HG03060 (cell line): ENCODE data around the gene EIF2B1.
"Not testable (repeated sequence)": the region's sequence is repeated elsewhere in the genome, so short reads cannot be mapped to it uniquely, and the experiment has no call there.

ENCODE experiments used
- ATAC-seq: cut with Tn5 transposase; IDR thresholded peaks from one replicate; pipeline ENCODE4 v1.9.1; 2021; ENCODE audit warnings: low read depth, moderate number of reproducible peaks; ENCODE audit not compliant: unreplicated experiment

The EIF2B1 gene

GRCh38 chr12:123621101-123621500 lies 12.4 kb downstream of the EIF2B1 start:
- no peak for ATAC-seq

GRCh38 chr12:123617580-123617979 lies 15.9 kb downstream of the EIF2B1 start:
- no peak for ATAC-seq

GRCh38 chr12:123617144-123617543 lies 16.3 kb downstream of the EIF2B1 start:
- ATAC-seq: no peak

GRCh38 chr12:123614531-123614930 lies 19.0 kb downstream of the EIF2B1 start:
- ATAC-seq: no peak

- ATAC-seq: no peak
These were observed 19.4 kb downstream of the EIF2B1 start for GRCh38 chr12:123614110-123614509.

GRCh38 chr12:123608182-123608581 lies 25.3 kb downstream of the EIF2B1 start:
- no peak for ATAC-seq

GRCh38 chr12:123607756-123608155 lies 25.7 kb downstream of the EIF2B1 start:
- no peak for ATAC-seq

- ATAC-seq: not testable (repeated sequence)
These were observed 30.0 kb downstream of the EIF2B1 start for GRCh38 chr12:123603495-123603894.

- ATAC-seq: no peak
These were observed 30.8 kb downstream of the EIF2B1 start for GRCh38 chr12:123602651-123603195.

GRCh38 chr12:123601602-123602489 lies 31.6 kb downstream of the EIF2B1 start, which contains the start of gene DDX55:
Gene DDX55 (plus strand): TSS chr12:123602099. CDS start chr12:123602149, 50 bp downstream.
- ATAC-seq: peak; percentile 44

GRCh38 chr12:123599721-123600120 lies 33.8 kb downstream of the EIF2B1 start:
- no peak for ATAC-seq

- ATAC-seq: no peak
These were observed 34.2 kb downstream of the EIF2B1 start for GRCh38 chr12:123599310-123599709.

- no peak for ATAC-seq
These were observed 35.0 kb downstream of the EIF2B1 start for GRCh38 chr12:123598522-123598921.

GRCh38 chr12:123597100-123597499 lies 36.4 kb downstream of the EIF2B1 start:
- no peak for ATAC-seq

GRCh38 chr12:123595729-123596128 lies 37.8 kb downstream of the EIF2B1 start:
- no peak for ATAC-seq

- ATAC-seq: no peak
These were observed 41.6 kb downstream of the EIF2B1 start for GRCh38 chr12:123591702-123592481.

- ATAC-seq: no peak
These were observed 52.7 kb downstream of the EIF2B1 start for GRCh38 chr12:123580772-123581171.

- ATAC-seq: not testable (repeated sequence)
These were observed 54.7 kb downstream of the EIF2B1 start for GRCh38 chr12:123578829-123579228.

- no peak for ATAC-seq
These were observed 55.2 kb downstream of the EIF2B1 start for GRCh38 chr12:123578243-123578642.

- ATAC-seq: no peak
These were observed 56.9 kb downstream of the EIF2B1 start for GRCh38 chr12:123576611-123577010.

- no peak for ATAC-seq
These were observed 59.6 kb downstream of the EIF2B1 start for GRCh38 chr12:123573870-123574269.
